ENCODE results near the gene SLC12A5.

Gene SLC12A5

GRCh38 chr20:46006964-46007363 lies 22.1 kb upstream of the SLC12A5 start:
- DNase-seq = no peak

DNA sequence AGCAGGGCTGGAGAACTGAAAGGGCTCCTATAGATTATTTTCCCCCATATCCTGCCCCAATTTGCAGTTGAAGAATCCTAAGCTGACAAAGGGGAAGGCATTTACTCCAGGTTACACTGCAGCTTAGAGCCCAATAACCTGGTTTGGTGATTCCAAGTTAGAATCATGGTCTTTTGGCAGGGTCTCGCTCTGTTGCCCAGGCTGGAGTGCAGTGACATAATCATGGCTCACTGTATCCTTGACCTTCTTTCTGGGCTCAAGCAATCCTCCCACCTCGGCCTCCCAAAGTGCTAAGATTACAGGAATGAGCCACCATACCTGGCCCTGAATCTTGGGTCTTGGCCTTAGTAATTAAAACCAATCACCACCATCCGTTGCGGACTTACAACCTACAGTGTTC lies 21.3 kb upstream of the SLC12A5 start:
- DNase-seq = no peak

DNA sequence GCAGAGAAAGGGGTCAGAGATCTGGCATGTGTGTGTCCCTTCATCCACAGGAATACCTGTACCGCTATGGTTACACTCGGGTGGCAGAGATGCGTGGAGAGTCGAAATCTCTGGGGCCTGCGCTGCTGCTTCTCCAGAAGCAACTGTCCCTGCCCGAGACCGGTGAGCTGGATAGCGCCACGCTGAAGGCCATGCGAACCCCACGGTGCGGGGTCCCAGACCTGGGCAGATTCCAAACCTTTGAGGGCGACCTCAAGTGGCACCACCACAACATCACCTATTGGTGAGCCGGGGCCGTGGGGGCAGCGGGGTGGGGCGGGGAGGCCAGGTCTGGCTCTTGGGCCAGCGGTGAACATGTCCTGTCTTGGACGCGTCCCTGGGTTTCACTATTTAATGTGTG lies 19.2 kb upstream of the SLC12A5 start:
- DNase-seq = no peak

GRCh38 chr20:46010491-46011391 lies 18.3 kb upstream of the SLC12A5 start:
- DNase-seq = no peak

DNA sequence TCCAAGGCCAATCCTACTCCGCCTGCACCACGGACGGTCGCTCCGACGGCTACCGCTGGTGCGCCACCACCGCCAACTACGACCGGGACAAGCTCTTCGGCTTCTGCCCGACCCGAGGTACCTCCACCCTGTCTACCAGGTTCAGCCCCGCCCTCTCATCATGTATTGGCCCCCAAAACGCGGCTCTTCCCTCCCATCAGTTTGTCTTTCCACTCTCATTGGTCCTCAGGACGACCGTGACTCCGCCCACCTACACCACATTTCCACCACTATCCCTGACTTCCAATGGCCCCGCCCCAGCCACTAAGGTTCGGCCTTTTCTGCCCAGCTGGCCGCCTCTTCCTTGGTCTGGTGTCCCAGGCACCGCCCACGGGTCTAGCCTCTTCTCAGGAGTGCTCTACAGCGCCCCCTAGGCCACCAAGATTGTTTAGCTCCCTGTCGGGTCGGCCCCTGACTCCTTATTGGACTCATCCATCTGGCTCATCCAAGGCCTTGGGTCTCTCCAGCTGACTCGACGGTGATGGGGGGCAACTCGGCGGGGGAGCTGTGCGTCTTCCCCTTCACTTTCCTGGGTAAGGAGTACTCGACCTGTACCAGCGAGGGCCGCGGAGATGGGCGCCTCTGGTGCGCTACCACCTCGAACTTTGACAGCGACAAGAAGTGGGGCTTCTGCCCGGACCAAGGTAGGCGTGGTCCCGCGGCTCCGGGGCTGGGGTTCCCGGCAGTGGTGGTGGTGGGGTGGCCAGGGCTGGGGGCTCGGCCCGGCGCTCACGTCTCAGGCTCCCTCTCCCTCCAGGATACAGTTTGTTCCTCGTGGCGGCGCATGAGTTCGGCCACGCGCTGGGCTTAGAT lies 17.2 kb upstream of the SLC12A5 start:
- peak; percentile 80 for DNase-seq

GRCh38 chr20:46012921-46013320 lies 16.1 kb upstream of the SLC12A5 start:
- DNase-seq = no peak

GRCh38 chr20:46013322-46013828 lies 15.6 kb upstream of the SLC12A5 start:
- DNase-seq = no peak

DNA sequence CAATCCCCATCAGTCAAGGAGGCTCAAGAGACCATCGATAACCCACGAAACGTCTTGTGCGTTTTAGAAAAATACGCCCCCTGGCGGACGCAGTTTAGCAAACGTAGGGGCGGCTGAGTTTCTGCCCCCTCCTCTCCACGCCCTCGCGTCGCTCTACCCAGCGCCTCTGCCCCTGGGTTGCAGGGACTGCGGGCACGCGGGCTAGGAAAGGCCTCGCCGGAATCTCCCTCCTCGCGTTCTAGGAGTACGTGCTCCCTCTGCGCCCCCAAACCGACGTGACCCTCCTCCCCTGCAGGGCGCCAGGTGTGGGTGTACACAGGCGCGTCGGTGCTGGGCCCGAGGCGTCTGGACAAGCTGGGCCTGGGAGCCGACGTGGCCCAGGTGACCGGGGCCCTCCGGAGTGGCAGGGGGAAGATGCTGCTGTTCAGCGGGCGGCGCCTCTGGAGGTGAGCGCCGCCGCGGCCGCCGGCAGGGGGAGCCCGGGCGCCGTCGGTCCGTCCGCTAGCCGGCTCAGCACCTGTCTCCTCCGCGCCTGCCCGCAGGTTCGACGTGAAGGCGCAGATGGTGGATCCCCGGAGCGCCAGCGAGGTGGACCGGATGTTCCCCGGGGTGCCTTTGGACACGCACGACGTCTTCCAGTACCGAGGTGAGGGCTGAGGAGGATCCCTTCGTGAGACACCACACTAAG lies 15.0 kb upstream of the SLC12A5 start:
- peak; percentile 44 for DNase-seq

- no peak for DNase-seq
Measured at GRCh38 chr20:46014517-46015396, 14.3 kb upstream of the SLC12A5 start.

DNA sequence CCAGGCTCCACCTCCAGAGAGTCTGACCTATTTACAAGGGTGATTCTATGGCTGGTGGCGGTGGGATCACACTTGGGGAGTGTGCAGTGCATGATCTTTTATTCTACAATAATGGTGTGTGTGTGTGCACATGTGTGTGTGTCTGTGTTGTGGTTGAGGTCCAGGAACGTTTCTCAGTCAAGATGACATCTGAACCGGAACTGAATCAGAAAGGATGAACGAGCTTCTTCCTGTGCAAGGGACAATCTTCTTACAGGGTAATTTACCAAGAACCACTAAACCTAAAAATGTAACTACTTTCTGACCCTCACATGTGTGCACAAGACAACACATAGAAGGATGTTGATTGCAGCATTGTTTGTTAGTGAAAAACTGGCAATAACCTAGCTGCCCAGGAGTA lies 11.7 kb upstream of the SLC12A5 start:
- DNase-seq = no peak

GRCh38 chr20:46018112-46018511 lies 10.9 kb upstream of the SLC12A5 start:
- no peak for DNase-seq

GRCh38 chr20:46018611-46019010 lies 10.4 kb upstream of the SLC12A5 start:
- DNase-seq = no peak

- DNase-seq = no peak
Measured at GRCh38 chr20:46020555-46020954, 8.5 kb upstream of the SLC12A5 start.

DNA sequence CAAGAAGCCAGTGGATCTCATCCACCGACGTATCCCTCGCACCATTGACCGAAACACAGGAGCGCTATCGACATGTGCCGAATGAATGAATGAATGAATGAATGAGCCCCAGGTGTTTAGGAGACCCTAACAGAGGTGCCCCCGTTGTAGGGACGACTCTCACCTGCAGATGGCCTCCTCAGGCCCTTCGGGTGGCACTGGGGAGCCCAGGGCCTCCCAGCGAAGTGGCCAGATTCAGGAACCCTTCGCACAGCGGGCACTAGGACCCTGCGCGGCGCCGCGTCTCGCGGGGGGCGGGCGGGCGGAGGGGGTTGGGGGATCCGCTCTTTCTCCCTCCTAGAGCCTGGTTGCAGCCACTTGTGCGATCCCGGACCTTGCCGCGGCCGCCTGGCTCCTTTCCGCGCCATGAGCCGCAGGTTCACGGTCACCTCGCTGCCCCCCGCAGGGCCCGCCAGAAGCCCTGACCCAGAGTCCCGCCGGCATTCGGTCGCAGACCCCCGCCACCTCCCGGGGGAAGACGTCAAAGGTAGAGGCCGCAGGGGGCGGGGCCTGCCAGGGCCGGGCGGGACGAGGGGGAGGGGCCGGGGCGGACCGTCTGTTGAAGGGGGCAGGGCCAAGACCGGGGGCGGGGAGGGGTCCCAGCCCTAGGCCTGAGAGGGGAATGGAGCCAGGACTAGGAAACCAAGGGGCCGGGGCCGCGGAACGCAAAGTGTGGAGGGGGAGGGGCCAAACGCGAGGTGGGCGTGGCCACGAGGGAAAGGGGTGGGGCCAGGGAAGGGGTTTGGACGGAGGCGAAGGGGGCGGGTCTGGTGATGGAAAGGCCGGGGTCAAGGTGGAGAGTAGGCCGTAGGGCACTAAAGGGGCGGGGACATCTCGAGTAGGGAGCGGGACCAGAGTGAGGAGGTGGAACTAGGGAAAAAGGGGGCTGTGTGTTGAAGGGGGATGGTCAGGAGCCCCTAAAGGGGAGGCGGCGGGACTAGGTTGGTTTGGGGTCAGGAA lies 7.4 kb upstream of the SLC12A5 start:
- peak; percentile 36 for DNase-seq

GRCh38 chr20:46022411-46023147 lies 6.4 kb upstream of the SLC12A5 start:
- DNase-seq = peak; percentile 39

GRCh38 chr20:46023148-46023484 lies 5.9 kb upstream of the SLC12A5 start:
- DNase-seq = no peak

GRCh38 chr20:46023999-46024398 lies 5.0 kb upstream of the SLC12A5 start:
- peak; percentile 18 for DNase-seq

DNA sequence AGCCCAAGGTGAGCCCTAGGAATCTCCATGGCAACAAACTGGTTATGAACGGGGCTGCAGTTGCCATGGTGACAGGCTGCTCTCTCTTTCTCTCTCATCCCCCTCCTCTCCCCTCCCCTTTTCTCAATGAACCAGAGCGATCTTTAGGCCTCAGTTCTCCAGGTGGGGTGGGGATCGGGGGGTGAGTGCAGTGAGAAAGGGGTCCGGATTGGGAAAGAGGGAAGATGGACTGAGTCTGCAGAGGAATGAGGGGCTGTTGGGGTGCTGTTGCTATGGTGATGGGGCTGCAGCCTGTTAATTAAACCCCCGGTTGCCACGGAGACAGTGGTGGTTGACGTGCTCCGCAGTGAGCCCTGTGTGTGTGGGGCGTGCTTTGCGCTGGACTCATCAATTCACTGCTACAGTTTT lies 3.6 kb upstream of the SLC12A5 start:
- no peak for DNase-seq

GRCh38 chr20:46027245-46027853 lies 1.7 kb upstream of the SLC12A5 start:
- DNase-seq = peak; percentile 48

- no peak for DNase-seq
Measured at GRCh38 chr20:46028110-46028509, 905 bp upstream of the SLC12A5 start.

Data from EL (cell line).